Spleen (tissue), 11 donors: ENCODE data around the gene LTB. TPM values are rescaled to one million over a fixed set of nuclear protein-coding genes. Genes with fewer than 3 reads are reported as not detected.

ENCODE experiments used
- DNase-seq: peaks from one replicate; pipeline ENCODE4 v3.0.0-alpha.2; 2020
- H3K27ac ChIP-seq, 8 donors: fragments of 200-600 bp; sonication (generic) in 7 of 8; 1 replicate in 4 of 8; 2 replicates in 4 of 8; pipeline versions ENCODE4 v1.5.0 to v1.8.0; 2016 to 2021; ENCODE audit warnings: inconsistent platforms in 4 of 8, mild to moderate bottlenecking in 4 of 8, moderate library complexity in 1 of 8
- H3K27me3 ChIP-seq, 7 donors: fragments of 200-600 bp; sonication (generic) in 6 of 7; replicated peaks in 1 of 7; 1 replicate in 4 of 7; 2 replicates in 3 of 7; pipeline versions ENCODE4 v1.5.0 to v1.8.0; 2016 to 2021; ENCODE audit warnings: inconsistent platforms in 3 of 7, mild to moderate bottlenecking in 1 of 7
- H3K36me3 ChIP-seq, 6 donors: fragments of 200-600 bp; sonication (generic) in 5 of 6; 1 replicate in 4 of 6; 2 replicates in 2 of 6; pipeline versions ENCODE4 v1.5.0 to v1.8.0; 2016 to 2021; ENCODE audit warnings: inconsistent platforms in 2 of 6
- H3K4me1 ChIP-seq, 6 donors: fragments of 200-600 bp; sonication (generic) in 5 of 6; 1 replicate in 3 of 6; 2 replicates in 3 of 6; pipeline versions ENCODE4 v1.5.0 to v1.8.0; 2016 to 2021; ENCODE audit warnings: inconsistent platforms in 3 of 6
- H3K4me3 ChIP-seq, 8 donors: fragments of 200-600 bp; sonication (generic) in 7 of 8; 1 replicate in 4 of 8; 2 replicates in 4 of 8; pipeline versions ENCODE4 v1.5.0 to v1.8.0; 2016 to 2021; ENCODE audit warnings: inconsistent platforms in 4 of 8, mild to moderate bottlenecking in 4 of 8, moderate library complexity in 2 of 8
- H3K9me3 ChIP-seq, 8 donors: fragments of 200-600 bp; sonication (generic) in 7 of 8; 1 replicate in 4 of 8; 2 replicates in 4 of 8; pipeline versions ENCODE4 v1.5.0 to v1.8.0; 2016 to 2021; ENCODE audit warnings: inconsistent platforms in 4 of 8
- POLR2A ChIP-seq, 3 donors: fragments of 450-650 bp; IDR thresholded peaks; one replicate each; pipeline ENCODE4 v1.5.1; 2017; ENCODE audit warnings: antibody characterized with exemption in 3 of 3, mild to moderate bottlenecking in 1 of 3
- POLR2AphosphoS5 ChIP-seq, 3 donors: sonication (generic); formaldehyde crosslinking; IDR thresholded peaks; one replicate each; pipeline ENCODE4 v1.5.1; 2017; ENCODE audit warnings: antibody characterized with exemption in 3 of 3
- WGBS, 5 donors: extraction: QIAGEN DNeasy Blood & Tissue Kit in 3 of 5; methylation state at CpG; one replicate each; pipeline versions ENCODE4 v1.1.5 to v1.1.7; 2013 to 2018; 5-methylcytosine and 5-hydroxymethylcytosine counted together
- intact Hi-C: fragments of 100-400 bp; cut with DNase I; formaldehyde crosslinking; loops from one replicate; pipeline ENCODE4 v1.15.0; 2023; ENCODE audit warnings: low total_unique reads
- polyA plus RNA-seq, 3 donors: library from polyadenylated mRNA; stranded (reverse); fragments of 200-250 nt; gene quantifications; one replicate each; pipeline ENCODE4 v1.2.1, GENCODE V29; 2013
- total RNA-seq, 7 donors: library from RNA; depleted of rRNA in 3 of 7; stranded (reverse); fragments of >200 nt in 3 of 7; fragmentation: NEBNext Ultra II Directional in 4 of 7; extraction: Animal tissue kit (Norgen Biotek cat#: 25700) in 4 of 7; gene quantifications; one replicate each; pipeline versions ENCODE4 v1.1.0 to v1.2.1, GENCODE V29; 2016 to 2021
- TF ChIP-seq, protein P1 (sequence below), 11 experiments: fragments of 200-600 bp in 7 of 11; fragments of 450-650 bp in 4 of 11; sonication (generic) in 4 of 11; IDR thresholded peaks in 8 of 11; conservative IDR thresholded peaks in 3 of 11; 1 replicate in 7 of 11; 2 replicates in 4 of 11; pipeline versions ENCODE4 v1.4.0 to v1.8.0; 2016 to 2021; ENCODE audit warnings: antibody characterized with exemption in 11 of 11, inconsistent platforms in 4 of 11, mild to moderate bottlenecking in 1 of 11
- donor health status: healthy with polysubstance abuse.
- donor health status: DM: no; HTN: no; CAD: no; lungs with moderate emphysema.
- donor health status: DM: no; HTN: no; CAD: no.
- donor health status: Bipolar disorder and iron deficiency.
- donor health status: healthy.
- donor health status: DM: no; HTN: no; CAD: no.
- donor health status: DM: yes; HTN: yes; CAD: no.

Gene LTB
- total and polyA plus RNA-seq, 10 donors, result 83.0 to 1,256 (median 226) TPM

DNA sequence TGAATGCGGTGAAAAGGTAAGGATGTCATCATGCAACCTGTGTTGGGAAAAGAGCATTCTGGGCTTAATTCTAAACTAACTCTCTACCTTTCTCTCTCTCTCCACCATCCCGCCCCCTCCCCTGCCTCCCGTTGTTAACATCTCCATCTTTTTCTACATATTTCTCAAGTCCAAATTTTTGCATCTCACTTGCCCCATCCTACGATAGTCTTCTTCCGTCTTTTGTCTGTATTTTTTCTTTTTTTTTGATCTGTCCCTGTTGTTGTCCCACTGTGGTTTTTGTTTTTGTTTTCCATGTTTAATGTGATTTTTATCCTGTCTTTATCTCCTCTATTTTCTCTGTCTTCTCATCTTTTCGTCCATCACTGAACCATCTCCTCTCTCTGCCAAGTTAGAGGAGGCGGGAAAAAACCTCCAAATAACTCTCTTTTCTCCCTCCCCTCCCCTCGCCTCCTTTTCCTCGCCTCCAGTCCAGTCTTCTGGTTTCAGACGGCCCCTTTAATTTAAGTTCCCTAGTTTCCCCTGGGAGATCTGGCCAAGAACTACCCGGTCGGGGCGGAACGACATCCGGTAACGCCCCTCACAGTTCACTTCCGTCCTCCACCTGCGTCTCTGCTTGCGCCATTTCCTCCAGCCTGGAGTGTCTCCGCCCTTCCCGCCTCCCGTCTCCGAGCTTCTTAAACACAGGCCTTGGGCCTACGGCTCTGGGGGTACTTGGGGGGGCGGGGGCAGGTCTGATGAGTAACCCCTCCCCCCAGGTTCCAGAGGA is 35.1 kb downstream of the LTB start, which contains the start of gene NFKBIL1:
Gene NFKBIL1 (plus strand): TSS at position 651 of the 769 bp plus-strand sequence. CDS start 87 bp downstream, at position 738.
- TF ChIP-seq, protein P1, sequence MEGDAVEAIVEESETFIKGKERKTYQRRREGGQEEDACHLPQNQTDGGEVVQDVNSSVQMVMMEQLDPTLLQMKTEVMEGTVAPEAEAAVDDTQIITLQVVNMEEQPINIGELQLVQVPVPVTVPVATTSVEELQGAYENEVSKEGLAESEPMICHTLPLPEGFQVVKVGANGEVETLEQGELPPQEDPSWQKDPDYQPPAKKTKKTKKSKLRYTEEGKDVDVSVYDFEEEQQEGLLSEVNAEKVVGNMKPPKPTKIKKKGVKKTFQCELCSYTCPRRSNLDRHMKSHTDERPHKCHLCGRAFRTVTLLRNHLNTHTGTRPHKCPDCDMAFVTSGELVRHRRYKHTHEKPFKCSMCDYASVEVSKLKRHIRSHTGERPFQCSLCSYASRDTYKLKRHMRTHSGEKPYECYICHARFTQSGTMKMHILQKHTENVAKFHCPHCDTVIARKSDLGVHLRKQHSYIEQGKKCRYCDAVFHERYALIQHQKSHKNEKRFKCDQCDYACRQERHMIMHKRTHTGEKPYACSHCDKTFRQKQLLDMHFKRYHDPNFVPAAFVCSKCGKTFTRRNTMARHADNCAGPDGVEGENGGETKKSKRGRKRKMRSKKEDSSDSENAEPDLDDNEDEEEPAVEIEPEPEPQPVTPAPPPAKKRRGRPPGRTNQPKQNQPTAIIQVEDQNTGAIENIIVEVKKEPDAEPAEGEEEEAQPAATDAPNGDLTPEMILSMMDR (IDR thresholded peaks at IDR 0.05 in 8 of 11, conservative IDR thresholded peaks at IDR 0.05 in 3 of 11), result peak in 2 of 11 experiments; percentile 7 to 11
- TF ChIP-seq POLR2AphosphoS5 (IDR thresholded peaks at IDR 0.05) (peak; percentile 85 to 95 (median 91)), POLR2A (IDR thresholded peaks at IDR 0.05) (no peak)
- Histone ChIP-seq H3K9me3 (no peaks in the 10 kb centered on the region), H3K4me3 (peak within 1 kb of the TSS; percentile 34 to 73 (median 40)), H3K4me1 (peaks cover 23 to 76% (median 62%) of the 10 kb centered on the region in 6 donors), H3K27ac (peak within 1 kb of the TSS; percentile 69 to 92 (median 87)), H3K27me3 (no peaks in the 10 kb centered on the region), H3K36me3 (peaks cover 0 to 25% (median 5%) of the 10 kb centered on the region in 6 donors)
- intact Hi-C loops, result loop anchor here (2.0 kb wide), 1 partner anchor 52 kb away; no protein-coding TSS in a partner anchor
- peak; percentile 97 for DNase-seq
- 0 to 1% (median 1%) methylated on average over 25 of the region's 25 CpGs for WGBS, 5 donors

DNA sequence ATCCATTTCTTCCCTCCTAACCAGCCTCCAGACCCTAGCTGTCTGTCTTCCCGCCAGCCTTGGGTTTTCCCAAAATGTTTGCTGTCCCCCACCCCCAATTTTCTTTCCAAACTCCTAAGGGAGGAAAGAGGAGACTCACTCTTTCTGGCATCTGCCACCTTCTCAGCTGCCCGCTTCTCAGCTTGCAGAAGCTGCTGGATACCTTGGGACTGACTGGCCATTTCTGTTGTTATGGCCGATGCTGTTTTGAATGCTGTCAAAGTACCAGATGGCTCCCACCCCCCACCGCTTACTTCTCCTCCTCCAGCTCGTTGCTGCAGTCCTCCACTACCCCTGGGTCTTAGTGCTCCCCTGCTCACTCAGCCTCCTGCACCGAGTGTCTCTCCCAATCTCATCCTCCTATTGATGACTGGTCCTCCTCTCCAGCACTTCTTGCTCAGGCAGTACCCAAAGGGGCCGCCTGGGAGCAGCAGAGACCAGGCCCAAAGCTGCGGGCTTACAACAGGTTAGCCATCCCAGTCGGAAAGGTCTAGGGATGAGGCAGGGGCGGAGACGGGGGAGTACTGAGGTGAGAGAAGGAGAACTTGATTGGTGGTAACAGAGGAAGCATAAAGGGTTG is 35.8 kb downstream of the LTB start, which contains the start of gene ATP6V1G2:
Gene ATP6V1G2 (minus strand): TSS at position 270 of the 619 bp plus-strand sequence. CDS start 49 bp downstream, at position 221.
- DNase-seq, result peak; percentile 95
- Histone ChIP-seq H3K27me3 (no peaks in the 10 kb centered on the region), H3K36me3 (peaks cover 0 to 25% (median 5%) of the 10 kb centered on the region in 6 donors), H3K4me3 (peak within 1 kb of the TSS; percentile 34 to 73 (median 40)), H3K4me1 (peaks cover 23 to 69% (median 55%) of the 10 kb centered on the region in 6 donors), H3K27ac (peak within 1 kb of the TSS; percentile 69 to 92 (median 87)), H3K9me3 (no peaks in the 10 kb centered on the region)
- TF ChIP-seq POLR2A (IDR thresholded peaks at IDR 0.05), result no peak
- TF ChIP-seq, protein P1 (IDR thresholded peaks at IDR 0.05 in 8 of 11, conservative IDR thresholded peaks at IDR 0.05 in 3 of 11), result peak; percentile 86 to 99 (median 96)
- TF ChIP-seq POLR2AphosphoS5 (IDR thresholded peaks at IDR 0.05), result peak in 2 of 3 donors; percentile 72 to 78
- intact Hi-C loops, result loop anchor here (2.0 kb wide), 1 partner anchor 52 kb away; no protein-coding TSS in a partner anchor
- 8 to 13% (median 12%) methylated on average over 11 of the region's 11 CpGs for WGBS, 5 donors

DNA sequence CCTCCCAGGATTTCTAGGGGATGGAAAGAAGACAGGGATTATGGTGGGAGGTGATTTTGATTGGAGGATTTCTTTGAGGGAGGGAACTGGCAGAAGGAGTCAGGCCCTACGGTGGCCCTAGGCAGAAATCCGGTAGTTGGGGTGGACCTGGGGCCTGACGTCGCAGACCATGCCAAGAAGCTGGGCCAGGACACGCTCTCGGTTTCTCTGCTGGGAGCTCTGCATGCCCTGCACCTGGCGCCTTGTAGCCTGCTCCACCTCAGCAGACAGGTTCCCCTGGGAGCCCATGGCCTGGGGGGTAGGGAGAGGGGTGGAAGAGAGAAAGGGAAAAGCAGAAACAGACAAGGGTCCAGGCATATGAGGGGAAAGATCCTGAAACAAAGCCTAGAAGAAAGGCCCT is 36.9 kb downstream of the LTB start:
- 72 to 93% (median 87%) methylated on average over 7 of the region's 7 CpGs for WGBS, 5 donors
- Histone ChIP-seq H3K4me3 (no peak overlapping the region), H3K27ac (no peak overlapping the region), H3K36me3 (peaks cover 0 to 18% (median 1%) of the 10 kb centered on the region in 6 donors), H3K4me1 (peaks cover 26 to 67% (median 53%) of the 10 kb centered on the region in 6 donors), H3K27me3 (no peaks in the 10 kb centered on the region), H3K9me3 (no peaks in the 10 kb centered on the region)
- no peak for TF ChIP-seq POLR2A (IDR thresholded peaks at IDR 0.05)
- TF ChIP-seq POLR2AphosphoS5 (IDR thresholded peaks at IDR 0.05), result no peak
- TF ChIP-seq, protein P1 (IDR thresholded peaks at IDR 0.05 in 8 of 11, conservative IDR thresholded peaks at IDR 0.05 in 3 of 11), result no peak
- DNase-seq, result no peak
- intact Hi-C loops, result no loop called here
